SJSA1 (cell line): ENCODE results near the gene SFSWAP. TPM values are rescaled to one million over a fixed set of nuclear protein-coding genes. Genes with fewer than 3 reads are reported as not detected.

Experiments used
- DNase-seq, 2 experiments: peaks; one replicate each; pipeline ENCODE4 v3.0.0-alpha.2; 2015 to 2020; ENCODE audit warnings: low spot score in 2 of 2, low read depth in 1 of 2
- H3K27ac ChIP-seq: fragments of 250-450 bp; sonication (Bioruptor Pico); 2 replicates; pipeline ENCODE4 v1.5.1; 2020; ENCODE audit warnings: mild to moderate bottlenecking, moderate library complexity
- H3K27me3 ChIP-seq: fragments of 250-450 bp; sonication (Bioruptor Pico); replicated peaks from 2 replicates; pipeline ENCODE4 v1.5.1; 2020; ENCODE audit warnings: mild to moderate bottlenecking, moderate library complexity
- H3K36me3 ChIP-seq: fragments of 250-450 bp; sonication (Bioruptor Pico); 2 replicates; pipeline ENCODE4 v1.5.1; 2020; ENCODE audit warnings: mild to moderate bottlenecking
- H3K4me1 ChIP-seq: fragments of 250-450 bp; sonication (Bioruptor Pico); replicated peaks from 2 replicates; pipeline ENCODE4 v1.6.1; 2021; ENCODE audit warnings: mild to moderate bottlenecking
- H3K4me3 ChIP-seq: fragments of 250-450 bp; sonication (Bioruptor Pico); 2 replicates; pipeline ENCODE4 v1.5.1; 2020; ENCODE audit warnings: mild to moderate bottlenecking
- H3K9me3 ChIP-seq: fragments of 250-450 bp; sonication (Bioruptor Pico); replicated peaks from 2 replicates; pipeline ENCODE4 v1.5.1; 2020; ENCODE audit warnings: mild to moderate bottlenecking
- total RNA-seq: library from RNA; depleted of rRNA; stranded (reverse); fragments of >200 nt; shearing (Covaris generic); gene quantifications from 2 replicates; pipeline ENCODE4 v1.2.3, GENCODE V29; 2014

Gene SFSWAP
- total RNA-seq, 1 experiment from 2014 or later = 27.0 TPM

- no peaks in the 10 kb centered on the region for H3K9me3 ChIP-seq
- peaks cover 29% of the 10 kb centered on the region for H3K4me1 ChIP-seq
- H3K27ac ChIP-seq = no peak overlapping the region
- no peak for DNase-seq
- no peaks in the 10 kb centered on the region for H3K36me3 ChIP-seq
- no peak overlapping the region for H3K4me3 ChIP-seq
- no peaks in the 10 kb centered on the region for H3K27me3 ChIP-seq
Measured at GRCh38 chr12:131834798-131835615, 124.1 kb downstream of the SFSWAP start.

- no peaks in the 10 kb centered on the region for H3K36me3 ChIP-seq
Measured at GRCh38 chr12:131835616-131836171, 124.8 kb downstream of the SFSWAP start.

GRCh38 chr12:131836193-131836592 is 125.3 kb downstream of the SFSWAP start:
- no peaks in the 10 kb centered on the region for H3K27me3 ChIP-seq
- DNase-seq = no peak

More at GRCh38 chr12:131835616-131836171, 124.8 kb downstream of the SFSWAP start:
- H3K4me3 ChIP-seq = no peak overlapping the region
- H3K9me3 ChIP-seq = no peaks in the 10 kb centered on the region
- H3K4me1 ChIP-seq = peaks cover 22% of the 10 kb centered on the region
- no peaks in the 10 kb centered on the region for H3K27me3 ChIP-seq
- no peak overlapping the region for H3K27ac ChIP-seq
- no peak for DNase-seq

GRCh38 chr12:131836714-131837397 is 126.0 kb downstream of the SFSWAP start:
- Histone ChIP-seq H3K36me3 (no peaks in the 10 kb centered on the region), H3K4me3 (no peak overlapping the region), H3K4me1 (peaks cover 14% of the 10 kb centered on the region), H3K27me3 (no peaks in the 10 kb centered on the region), H3K9me3 (no peaks in the 10 kb centered on the region), H3K27ac (no peak overlapping the region)
- DNase-seq = no peak

More at GRCh38 chr12:131836193-131836592, 125.3 kb downstream of the SFSWAP start:
- Histone ChIP-seq H3K36me3 (no peaks in the 10 kb centered on the region), H3K4me3 (no peak overlapping the region), H3K9me3 (no peaks in the 10 kb centered on the region), H3K27ac (no peak overlapping the region), H3K4me1 (peaks cover 18% of the 10 kb centered on the region)

- no peaks in the 10 kb centered on the region for H3K9me3 ChIP-seq
- DNase-seq = no peak
- no peaks in the 10 kb centered on the region for H3K4me1 ChIP-seq
- no peak overlapping the region for H3K27ac ChIP-seq
- H3K36me3 ChIP-seq = no peaks in the 10 kb centered on the region
- no peak overlapping the region for H3K4me3 ChIP-seq
- no peaks in the 10 kb centered on the region for H3K27me3 ChIP-seq
Measured at GRCh38 chr12:131840643-131841416, 129.9 kb downstream of the SFSWAP start.

- no peaks in the 10 kb centered on the region for H3K4me1 ChIP-seq
Measured at GRCh38 chr12:131841547-131841946, 130.7 kb downstream of the SFSWAP start.

GRCh38 chr12:131842169-131842568 is 131.3 kb downstream of the SFSWAP start:
- Histone ChIP-seq H3K4me1 (no peaks in the 10 kb centered on the region), H3K36me3 (no peaks in the 10 kb centered on the region), H3K4me3 (no peak overlapping the region), H3K27ac (no peak overlapping the region), H3K27me3 (no peaks in the 10 kb centered on the region), H3K9me3 (no peaks in the 10 kb centered on the region)
- DNase-seq = no peak

More at GRCh38 chr12:131841547-131841946, 130.7 kb downstream of the SFSWAP start:
- no peaks in the 10 kb centered on the region for H3K36me3 ChIP-seq
- no peaks in the 10 kb centered on the region for H3K27me3 ChIP-seq
- no peaks in the 10 kb centered on the region for H3K9me3 ChIP-seq
- DNase-seq = no peak
- no peak overlapping the region for H3K27ac ChIP-seq
- H3K4me3 ChIP-seq = no peak overlapping the region

GRCh38 chr12:131843527-131843926 is 132.6 kb downstream of the SFSWAP start:
- no peaks in the 10 kb centered on the region for H3K9me3 ChIP-seq
- no peak for DNase-seq
- H3K36me3 ChIP-seq = no peaks in the 10 kb centered on the region

GRCh38 chr12:131844140-131844539 is 133.2 kb downstream of the SFSWAP start:
- H3K27me3 ChIP-seq = no peaks in the 10 kb centered on the region
- no peak overlapping the region for H3K4me3 ChIP-seq
- H3K4me1 ChIP-seq = no peaks in the 10 kb centered on the region
- DNase-seq = no peak
- H3K36me3 ChIP-seq = no peaks in the 10 kb centered on the region
- no peaks in the 10 kb centered on the region for H3K9me3 ChIP-seq
- H3K27ac ChIP-seq = no peak overlapping the region

More at GRCh38 chr12:131843527-131843926, 132.6 kb downstream of the SFSWAP start:
- H3K4me1 ChIP-seq = no peaks in the 10 kb centered on the region
- H3K27ac ChIP-seq = no peak overlapping the region
- H3K4me3 ChIP-seq = no peak overlapping the region
- no peaks in the 10 kb centered on the region for H3K27me3 ChIP-seq

GRCh38 chr12:131844656-131845055 is 133.8 kb downstream of the SFSWAP start:
- Histone ChIP-seq H3K9me3 (no peaks in the 10 kb centered on the region), H3K36me3 (no peaks in the 10 kb centered on the region), H3K27ac (no peak overlapping the region), H3K4me1 (no peaks in the 10 kb centered on the region), H3K4me3 (no peak overlapping the region), H3K27me3 (no peaks in the 10 kb centered on the region)
- DNase-seq = no peak

- DNase-seq = no peak
- H3K4me3 ChIP-seq = no peak overlapping the region
- no peaks in the 10 kb centered on the region for H3K4me1 ChIP-seq
- no peaks in the 10 kb centered on the region for H3K27me3 ChIP-seq
- H3K27ac ChIP-seq = no peak overlapping the region
- no peaks in the 10 kb centered on the region for H3K9me3 ChIP-seq
- H3K36me3 ChIP-seq = no peaks in the 10 kb centered on the region
Measured at GRCh38 chr12:131845121-131845520, 134.2 kb downstream of the SFSWAP start.

GRCh38 chr12:131847456-131847855 is 136.6 kb downstream of the SFSWAP start:
- H3K9me3 ChIP-seq = no peaks in the 10 kb centered on the region
- no peak for DNase-seq
- no peaks in the 10 kb centered on the region for H3K36me3 ChIP-seq
- H3K27me3 ChIP-seq = no peaks in the 10 kb centered on the region
- H3K4me1 ChIP-seq = peaks cover 17% of the 10 kb centered on the region
- H3K4me3 ChIP-seq = no peak overlapping the region
- no peak overlapping the region for H3K27ac ChIP-seq

GRCh38 chr12:131848753-131849152 is 137.9 kb downstream of the SFSWAP start:
- DNase-seq = no peak
- no peak overlapping the region for H3K27ac ChIP-seq
- no peak overlapping the region for H3K4me3 ChIP-seq
- H3K4me1 ChIP-seq = peaks cover 29% of the 10 kb centered on the region
- no peaks in the 10 kb centered on the region for H3K9me3 ChIP-seq
- H3K27me3 ChIP-seq = no peaks in the 10 kb centered on the region
- no peaks in the 10 kb centered on the region for H3K36me3 ChIP-seq
